Measurements from ENCODE around the gene TSPAN9.

TSPAN9 gene

DNA sequence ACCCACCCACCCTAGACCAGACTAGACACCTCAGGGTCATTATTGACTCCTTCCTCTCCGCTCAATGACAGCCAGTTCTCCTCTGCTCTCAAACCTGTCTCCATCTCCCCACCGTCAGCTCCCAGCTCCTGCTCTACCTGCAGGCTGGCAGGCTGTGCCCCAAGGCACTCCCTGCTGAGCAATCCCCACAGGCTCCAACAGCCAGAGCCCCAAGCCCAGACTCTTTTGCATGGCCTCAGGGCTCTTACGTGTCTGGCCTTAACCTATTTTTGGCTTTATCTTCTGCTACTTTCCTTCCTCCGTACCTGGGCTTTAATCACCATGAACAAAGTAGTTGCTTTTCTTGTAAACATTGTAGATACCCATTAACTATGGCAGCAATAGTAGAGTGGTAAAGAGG is 250.9 kb downstream of the TSPAN9 start:
- TF ChIP-seq, protein P1, sequence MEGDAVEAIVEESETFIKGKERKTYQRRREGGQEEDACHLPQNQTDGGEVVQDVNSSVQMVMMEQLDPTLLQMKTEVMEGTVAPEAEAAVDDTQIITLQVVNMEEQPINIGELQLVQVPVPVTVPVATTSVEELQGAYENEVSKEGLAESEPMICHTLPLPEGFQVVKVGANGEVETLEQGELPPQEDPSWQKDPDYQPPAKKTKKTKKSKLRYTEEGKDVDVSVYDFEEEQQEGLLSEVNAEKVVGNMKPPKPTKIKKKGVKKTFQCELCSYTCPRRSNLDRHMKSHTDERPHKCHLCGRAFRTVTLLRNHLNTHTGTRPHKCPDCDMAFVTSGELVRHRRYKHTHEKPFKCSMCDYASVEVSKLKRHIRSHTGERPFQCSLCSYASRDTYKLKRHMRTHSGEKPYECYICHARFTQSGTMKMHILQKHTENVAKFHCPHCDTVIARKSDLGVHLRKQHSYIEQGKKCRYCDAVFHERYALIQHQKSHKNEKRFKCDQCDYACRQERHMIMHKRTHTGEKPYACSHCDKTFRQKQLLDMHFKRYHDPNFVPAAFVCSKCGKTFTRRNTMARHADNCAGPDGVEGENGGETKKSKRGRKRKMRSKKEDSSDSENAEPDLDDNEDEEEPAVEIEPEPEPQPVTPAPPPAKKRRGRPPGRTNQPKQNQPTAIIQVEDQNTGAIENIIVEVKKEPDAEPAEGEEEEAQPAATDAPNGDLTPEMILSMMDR (conservative IDR thresholded peaks at IDR 0.05; ENCODE audit: low read depth, low read length), result no peak
- DNase-seq (ENCODE audit: low read depth), result no peak
- no peak overlapping the region for H3K4me3 ChIP-seq (ENCODE audit: low read depth, low read length)

- TF ChIP-seq, protein P1 (conservative IDR thresholded peaks at IDR 0.05; ENCODE audit: low read depth, low read length), result no peak
These were observed 251.4 kb downstream of the TSPAN9 start for GRCh38 chr12:3328571-3328970.

DNA sequence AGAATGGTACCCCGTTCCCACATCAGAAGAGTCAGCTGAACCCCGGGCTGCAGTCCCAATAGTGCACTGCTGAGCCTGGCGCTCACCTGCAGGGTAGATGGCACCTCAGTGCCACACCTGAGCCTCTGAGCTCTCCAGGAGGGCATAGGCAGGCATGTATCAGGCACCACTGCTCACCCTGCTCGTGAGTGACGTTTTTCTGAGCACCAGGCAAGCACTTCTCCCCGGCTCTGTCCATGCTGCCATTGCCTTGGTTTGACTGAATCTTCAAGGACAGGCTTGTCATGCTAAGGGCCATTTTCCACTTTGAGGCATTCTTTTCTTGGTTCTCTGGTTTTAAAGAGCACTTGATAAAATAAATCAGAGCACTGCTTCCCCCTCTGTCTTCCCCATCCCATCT is 252.2 kb downstream of the TSPAN9 start:
- no peak for DNase-seq (ENCODE audit: low read depth)
- TF ChIP-seq, protein P1 (conservative IDR thresholded peaks at IDR 0.05; ENCODE audit: low read depth, low read length), result no peak
- no peak overlapping the region for H3K4me3 ChIP-seq (ENCODE audit: low read depth, low read length)

More at GRCh38 chr12:3328571-3328970, 251.4 kb downstream of the TSPAN9 start:
- H3K4me3 ChIP-seq (ENCODE audit: low read depth, low read length), result no peak overlapping the region
- no peak for DNase-seq (ENCODE audit: low read depth)

- H3K4me3 ChIP-seq (ENCODE audit: low read depth, low read length), result no peak overlapping the region
- TF ChIP-seq, protein P1 (conservative IDR thresholded peaks at IDR 0.05; ENCODE audit: low read depth, low read length), result no peak
- DNase-seq (ENCODE audit: low read depth), result no peak
These were observed 253.9 kb downstream of the TSPAN9 start for GRCh38 chr12:3330976-3331510.

DNA sequence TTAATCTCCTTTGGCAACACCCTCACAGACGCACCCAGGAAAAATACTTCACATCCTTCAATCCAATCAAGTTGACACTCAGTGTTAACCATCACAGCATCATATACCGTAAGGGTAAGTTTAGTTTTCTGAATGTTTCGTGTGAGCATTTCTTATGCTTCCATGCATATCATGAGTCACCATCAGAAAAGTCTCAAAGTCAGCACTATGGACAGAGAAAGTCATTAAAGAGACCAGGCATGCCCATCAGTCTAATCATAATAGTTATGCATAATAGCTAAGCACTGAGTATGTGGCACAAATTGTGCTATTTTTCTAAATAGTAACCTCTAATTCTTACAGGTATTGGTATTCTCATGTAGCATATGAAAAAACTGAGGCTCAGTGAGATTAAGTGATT is 255.0 kb downstream of the TSPAN9 start:
- H3K4me3 ChIP-seq (ENCODE audit: low read depth, low read length), result no peak overlapping the region
- TF ChIP-seq, protein P1 (conservative IDR thresholded peaks at IDR 0.05; ENCODE audit: low read depth, low read length), result no peak
- DNase-seq (ENCODE audit: low read depth), result peak; percentile 40

DNA sequence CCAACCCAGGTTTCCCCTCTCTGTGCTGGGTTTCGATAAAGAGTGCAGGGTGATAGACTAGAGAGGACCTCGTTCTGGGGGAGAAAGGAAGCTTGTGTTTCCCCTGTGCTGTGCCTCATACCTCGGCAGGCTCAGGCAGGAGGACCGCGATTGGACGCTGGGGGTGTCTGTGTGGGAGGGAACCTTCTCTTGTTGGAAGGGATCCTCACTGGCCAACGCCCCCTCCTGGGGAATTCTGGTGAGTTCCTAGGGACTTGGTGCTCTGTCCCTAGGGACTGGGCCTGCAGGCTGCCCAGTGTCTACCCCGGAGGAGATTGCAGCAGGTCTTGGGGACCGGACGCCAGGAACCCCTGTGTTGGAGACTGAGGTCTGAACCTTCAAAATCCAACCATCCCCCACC is 256.4 kb downstream of the TSPAN9 start:
- H3K4me3 ChIP-seq (ENCODE audit: low read depth, low read length), result no peak overlapping the region
- TF ChIP-seq, protein P1 (conservative IDR thresholded peaks at IDR 0.05; ENCODE audit: low read depth, low read length), result no peak
- DNase-seq (ENCODE audit: low read depth), result no peak

GRCh38 chr12:3333991-3334391 is 256.8 kb downstream of the TSPAN9 start:
- H3K4me3 ChIP-seq (ENCODE audit: low read depth, low read length), result no peak overlapping the region
- no peak for DNase-seq (ENCODE audit: low read depth)
- TF ChIP-seq, protein P1 (conservative IDR thresholded peaks at IDR 0.05; ENCODE audit: low read depth, low read length), result no peak
